Kidney (tissue), 14 donors: Measurements from ENCODE around the gene ETV6. TPM values are rescaled to one million over a fixed set of nuclear protein-coding genes. Genes with fewer than 3 reads are reported as not detected.
"Not testable (repeated sequence)": the region's sequence is repeated elsewhere in the genome, so short reads cannot be mapped to it uniquely, and the experiment has no call there.

ENCODE experiments used
- DNase-seq, 5 donors: peaks; one replicate each; pipeline ENCODE4 v3.0.0-alpha.2; 2013 to 2020
- FAIRE-seq: peaks from 2 replicates; lab custom pipeline; 2012; peaks lifted over from hg19 to GRCh38; lab: Jason Lieb, UNC
- H3K27ac ChIP-seq, 2 donors: one replicate each; pipeline ENCODE4 v1.7.0; 2013; ENCODE audit warnings: low read depth in 2 of 2, low read length in 2 of 2, inconsistent platforms in 1 of 2
- H3K27me3 ChIP-seq: one replicate; pipeline ENCODE4 v1.7.1; 2013; ENCODE audit warnings: low read length, inconsistent platforms; ENCODE audit not compliant: control insufficient read depth, insufficient read depth
- H3K36me3 ChIP-seq, 3 donors: one replicate each; pipeline versions ENCODE4 v1.7.0 to v1.7.1; 2013; ENCODE audit warnings: low read length in 3 of 3, control low read depth in 1 of 3, inconsistent platforms in 1 of 3; ENCODE audit not compliant: insufficient read depth in 3 of 3, control insufficient read depth in 2 of 3
- H3K4me1 ChIP-seq, 3 donors: one replicate each; pipeline versions ENCODE4 v1.7.0 to v1.7.1; 2013; ENCODE audit warnings: low read length in 3 of 3, inconsistent platforms in 1 of 3, low read depth in 1 of 3; ENCODE audit not compliant: control insufficient read depth in 2 of 3, insufficient read depth in 2 of 3
- H3K4me3 ChIP-seq, 3 donors: one replicate each; pipeline versions ENCODE4 v1.7.0 to v1.8.1; 2013; ENCODE audit warnings: low read length in 3 of 3, control low read depth in 1 of 3, inconsistent platforms in 1 of 3
- H3K9ac ChIP-seq, 3 donors: one replicate each; pipeline versions ENCODE4 v1.7.0 to v1.7.1; 2013; ENCODE audit warnings: low read length in 3 of 3, control low read depth in 1 of 3, inconsistent platforms in 1 of 3
- H3K9me3 ChIP-seq, 3 donors: one replicate each; pipeline versions ENCODE4 v1.7.0 to v1.7.1; 2013; ENCODE audit warnings: low read length in 3 of 3, control low read depth in 1 of 3, inconsistent platforms in 1 of 3; ENCODE audit not compliant: control insufficient read depth in 2 of 3, insufficient read depth in 1 of 3
- CTCF ChIP-seq: IDR thresholded peaks from 3 replicates; pipeline ENCODE4 v1.5.1; 2012; ENCODE audit warnings: mild to moderate bottlenecking, moderate library complexity, borderline replicate concordance; ENCODE audit not compliant: insufficient read depth; ENCODE audit errors: extremely low read depth
- intact Hi-C: fragments of 100-400 bp; cut with DNase I; formaldehyde crosslinking; loops from one replicate; pipeline ENCODE4 v1.11.1; 2022
- polyA plus RNA-seq: library from polyadenylated mRNA; stranded (reverse); fragments of 350-450 nt; fragmentation: Illumina TruSeq; extraction: RNeasy Lipid Tissue Mini Kit (QIAGEN cat#74804); gene quantifications from one replicate; pipeline ENCODE4 v1.2.3, GENCODE V29; 2014; ENCODE audit warnings: low read depth, low replicate concordance; ENCODE audit not compliant: insufficient read depth
- total RNA-seq: library from RNA; stranded (reverse); fragmentation: NEBNext Ultra II Directional; extraction: Animal tissue kit (Norgen Biotek cat#: 25700); gene quantifications from one replicate; pipeline ENCODE4 v1.2.1, GENCODE V29; 2021
- donor health status: control.
- donor health status: control.
- donor health status: control.
- donor health status: control.
- donor health status: control.
- donor health status: DM: yes; HTN: yes; CAD: no.
- donor health status: Normal renal cell carcinoma (clear cell type).

ETV6 gene
- total and polyA plus RNA-seq, 2 donors from 2014 or later, result 5.2 to 59.8 TPM

GRCh38 chr12:11623382-11623781 lies 26.1 kb upstream of the ETV6 start:
- H3K36me3 ChIP-seq, result no peaks in the 10 kb centered on the region
- H3K27ac ChIP-seq, result no peak overlapping the region
- FAIRE-seq (no peak), DNase-seq (no peak)
- no peaks in the 10 kb centered on the region for H3K27me3 ChIP-seq
- H3K9ac ChIP-seq, result no peak overlapping the region
- intact Hi-C loops, result no loop called here
- peaks cover 0 to 8% (median 0%) of the 10 kb centered on the region in 3 donors for H3K4me1 ChIP-seq
- TF ChIP-seq CTCF, result no peak
- no peak overlapping the region for H3K4me3 ChIP-seq
- H3K9me3 ChIP-seq, result peaks cover 0 to 3% (median 0%) of the 10 kb centered on the region in 3 donors

GRCh38 chr12:11624116-11624515 lies 25.4 kb upstream of the ETV6 start:
- no peak for TF ChIP-seq CTCF
- DNase-seq, result no peak
- Histone ChIP-seq H3K36me3 (no peaks in the 10 kb centered on the region), H3K27ac (no peak overlapping the region), H3K9ac (no peak overlapping the region), H3K9me3 (peaks cover 0 to 3% (median 0%) of the 10 kb centered on the region in 3 donors), H3K4me1 (peaks cover 0 to 8% (median 0%) of the 10 kb centered on the region in 3 donors), H3K4me3 (no peak overlapping the region), H3K27me3 (no peaks in the 10 kb centered on the region)
- intact Hi-C loops, result no loop called here
- no peak for FAIRE-seq

- H3K9ac ChIP-seq, H3K36me3 ChIP-seq, H3K4me1 ChIP-seq, H3K27me3 ChIP-seq, H3K9me3 ChIP-seq, intact Hi-C loops, H3K27ac ChIP-seq, FAIRE-seq, H3K4me3 ChIP-seq, DNase-seq: not testable (repeated sequence)
Measured at GRCh38 chr12:11627709-11628108, 21.8 kb upstream of the ETV6 start.

- no peak overlapping the region for H3K27ac ChIP-seq
- peaks cover 0 to 3% (median 0%) of the 10 kb centered on the region in 3 donors for H3K9me3 ChIP-seq
- H3K4me1 ChIP-seq, result peaks cover 0 to 3% (median 0%) of the 10 kb centered on the region in 3 donors
- H3K9ac ChIP-seq, result no peak overlapping the region
- no peak for TF ChIP-seq CTCF
- H3K36me3 ChIP-seq, result no peaks in the 10 kb centered on the region
- intact Hi-C loops, result no loop called here
- no peaks in the 10 kb centered on the region for H3K27me3 ChIP-seq
- DNase-seq, result no peak
- no peak for FAIRE-seq
- no peak overlapping the region for H3K4me3 ChIP-seq
Measured at GRCh38 chr12:11628353-11628752, 21.1 kb upstream of the ETV6 start.
